HUDEP-2 (cell line): ENCODE measurements around the gene TMA7.
"Not testable (repeated sequence)": the region's sequence is repeated elsewhere in the genome, so short reads cannot be mapped to it uniquely, and the experiment has no call there.

Source experiments
- DNase-seq, 76 experiments: peaks; one replicate each; lab custom pipeline; 2025; ENCODE audit not compliant: unreplicated experiment in 76 of 76; lab: John Stamatoyannopoulos, UW

TMA7 gene

GRCh38 chr3:48439820-48440589, at the start of gene TMA7, which contains the start of gene CCDC51:
Gene TMA7 (plus strand): TSS chr3:48440257. CDS start chr3:48440297, 40 bp downstream.
Gene CCDC51 (minus strand): TSS chr3:48440119. CDS start chr3:48435128, 4,991 bp downstream.
- DNase-seq: peak in 75 of 76 experiments; percentile 43 to 98 (median 96)

- no peak for DNase-seq
Observed at GRCh38 chr3:48394391-48394790, 45.7 kb upstream of the TMA7 start.

GRCh38 chr3:48395714-48396113, 44.3 kb upstream of the TMA7 start:
- DNase-seq: no peak

GRCh38 chr3:48397767-48398681, 42.0 kb upstream of the TMA7 start:
- DNase-seq: no peak

GRCh38 chr3:48398701-48399386, 41.2 kb upstream of the TMA7 start:
- DNase-seq: no peak

GRCh38 chr3:48399387-48400172, 40.5 kb upstream of the TMA7 start:
- no peak for DNase-seq

- peak in 41 of 76 experiments; percentile 4 to 61 (median 31) for DNase-seq
Observed at GRCh38 chr3:48400824-48401433, 39.1 kb upstream of the TMA7 start.

GRCh38 chr3:48401434-48401901, 38.6 kb upstream of the TMA7 start:
- DNase-seq: not testable (repeated sequence)

GRCh38 chr3:48402281-48402732, 37.8 kb upstream of the TMA7 start:
- peak in 52 of 76 experiments; percentile 6 to 70 (median 35) for DNase-seq

- DNase-seq: no peak
Observed at GRCh38 chr3:48402907-48403306, 37.1 kb upstream of the TMA7 start.

GRCh38 chr3:48403533-48404439, 36.3 kb upstream of the TMA7 start:
- no peak for DNase-seq

- DNase-seq: no peak
Observed at GRCh38 chr3:48404440-48405342, 35.4 kb upstream of the TMA7 start.

- DNase-seq: no peak
Observed at GRCh38 chr3:48405343-48405881, 34.6 kb upstream of the TMA7 start.

- DNase-seq: no peak
Observed at GRCh38 chr3:48405971-48406370, 34.1 kb upstream of the TMA7 start.

GRCh38 chr3:48406443-48407431, 33.3 kb upstream of the TMA7 start:
- no peak for DNase-seq

- no peak for DNase-seq
Observed at GRCh38 chr3:48407542-48408099, 32.4 kb upstream of the TMA7 start.
